Stomach (tissue), 4 donors: ENCODE results near the gene VSIG2.

Experiments
- EP300 ChIP-seq: sonication (generic); formaldehyde crosslinking; IDR thresholded peaks from one replicate; pipeline ENCODE4 v1.6.1; 2017; ENCODE audit warnings: antibody characterized with exemption
- POLR2A ChIP-seq, 4 donors: fragments of 450-650 bp; IDR thresholded peaks; one replicate each; pipeline ENCODE4 v1.6.1; 2016; ENCODE audit warnings: antibody characterized with exemption in 4 of 4, control low read depth in 2 of 4, mild to moderate bottlenecking in 1 of 4, moderate library complexity in 1 of 4
- POLR2AphosphoS5 ChIP-seq, 3 donors: sonication (generic); formaldehyde crosslinking; IDR thresholded peaks; one replicate each; pipeline ENCODE4 v1.6.1; 2016; ENCODE audit warnings: antibody characterized with exemption in 3 of 3
- TF ChIP-seq, protein P1 (sequence below), 7 experiments: fragments of 450-650 bp in 4 of 7; fragments of 200-600 bp in 3 of 7; sonication (generic) in 3 of 7; IDR thresholded peaks; one replicate each; pipeline ENCODE4 v1.5.1; 2016 to 2019; ENCODE audit warnings: antibody characterized with exemption in 7 of 7, control low read depth in 2 of 7, mild to moderate bottlenecking in 1 of 7

DNA sequence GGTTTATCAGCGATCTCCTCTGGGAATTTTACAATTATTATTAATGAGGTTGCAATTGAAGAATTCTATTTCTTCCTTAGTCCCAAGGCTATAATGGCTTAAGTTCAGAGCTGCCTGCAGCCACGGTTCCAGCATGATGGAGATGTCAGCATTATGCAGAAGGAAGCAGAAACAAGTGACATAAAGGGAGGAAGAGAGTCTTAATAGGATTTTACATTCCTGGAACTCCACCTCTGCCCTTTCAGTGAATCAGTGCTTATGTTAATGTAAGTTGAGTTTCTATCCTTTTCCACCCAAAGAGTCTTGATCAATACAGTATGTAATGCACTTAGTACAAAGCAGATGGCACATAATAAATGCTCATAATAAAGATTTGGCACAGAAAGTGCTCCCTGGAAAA lies 23.9 kb downstream of the VSIG2 start:
- TF ChIP-seq, protein P1, sequence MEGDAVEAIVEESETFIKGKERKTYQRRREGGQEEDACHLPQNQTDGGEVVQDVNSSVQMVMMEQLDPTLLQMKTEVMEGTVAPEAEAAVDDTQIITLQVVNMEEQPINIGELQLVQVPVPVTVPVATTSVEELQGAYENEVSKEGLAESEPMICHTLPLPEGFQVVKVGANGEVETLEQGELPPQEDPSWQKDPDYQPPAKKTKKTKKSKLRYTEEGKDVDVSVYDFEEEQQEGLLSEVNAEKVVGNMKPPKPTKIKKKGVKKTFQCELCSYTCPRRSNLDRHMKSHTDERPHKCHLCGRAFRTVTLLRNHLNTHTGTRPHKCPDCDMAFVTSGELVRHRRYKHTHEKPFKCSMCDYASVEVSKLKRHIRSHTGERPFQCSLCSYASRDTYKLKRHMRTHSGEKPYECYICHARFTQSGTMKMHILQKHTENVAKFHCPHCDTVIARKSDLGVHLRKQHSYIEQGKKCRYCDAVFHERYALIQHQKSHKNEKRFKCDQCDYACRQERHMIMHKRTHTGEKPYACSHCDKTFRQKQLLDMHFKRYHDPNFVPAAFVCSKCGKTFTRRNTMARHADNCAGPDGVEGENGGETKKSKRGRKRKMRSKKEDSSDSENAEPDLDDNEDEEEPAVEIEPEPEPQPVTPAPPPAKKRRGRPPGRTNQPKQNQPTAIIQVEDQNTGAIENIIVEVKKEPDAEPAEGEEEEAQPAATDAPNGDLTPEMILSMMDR (IDR thresholded peaks at IDR 0.05) = no peak
- TF ChIP-seq POLR2A (IDR thresholded peaks at IDR 0.05) (no peak), POLR2AphosphoS5 (IDR thresholded peaks at IDR 0.05) (no peak), EP300 (no peak)
